Measurements from ENCODE around the gene TIMM10B.
"Not testable (repeated sequence)": the region's sequence is repeated elsewhere in the genome, so short reads cannot be mapped to it uniquely, and the experiment has no call there.

TIMM10B gene

GRCh38 chr11:6497069-6497839 lies 16.0 kb downstream of the TIMM10B start, which contains the start of gene DNHD1:
DNHD1 (plus strand) TSS chr11:6497280; CDS start chr11:6498216, 936 bp downstream.
- intact Hi-C loops (cut with DNase I): no loop called here
- peak in 22 of 42 donors; percentile 18 to 54 (median 36) for DNase-seq

GRCh38 chr11:6498121-6498520 lies 16.8 kb downstream of the TIMM10B start:
- DNase-seq: no peak
- intact Hi-C loops (cut with DNase I): no loop called here

- intact Hi-C loops (cut with DNase I): no loop called here
- no peak for DNase-seq
Measured at GRCh38 chr11:6498544-6498943, 17.2 kb downstream of the TIMM10B start.

DNA sequence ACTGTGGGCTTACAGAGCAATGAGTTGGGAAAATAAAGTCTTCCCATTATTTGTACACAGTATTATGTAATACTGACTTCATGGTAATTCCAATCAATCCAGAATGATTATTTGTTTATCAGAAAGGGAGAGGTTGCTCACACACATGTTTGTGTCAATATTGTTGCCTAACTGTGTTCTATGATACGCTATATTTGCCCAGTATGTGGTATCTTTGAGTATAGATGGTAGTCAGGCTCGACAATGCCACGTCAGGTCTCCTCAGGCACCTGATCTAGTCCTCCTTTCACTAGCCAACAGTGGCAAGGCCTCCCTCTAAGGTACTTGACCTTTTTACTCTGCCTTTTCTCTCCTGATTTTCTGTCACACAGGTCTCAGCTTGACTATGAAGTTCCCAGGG lies 21.1 kb downstream of the TIMM10B start:
- intact Hi-C loops (cut with DNase I): no loop called here
- no peak for DNase-seq

DNA sequence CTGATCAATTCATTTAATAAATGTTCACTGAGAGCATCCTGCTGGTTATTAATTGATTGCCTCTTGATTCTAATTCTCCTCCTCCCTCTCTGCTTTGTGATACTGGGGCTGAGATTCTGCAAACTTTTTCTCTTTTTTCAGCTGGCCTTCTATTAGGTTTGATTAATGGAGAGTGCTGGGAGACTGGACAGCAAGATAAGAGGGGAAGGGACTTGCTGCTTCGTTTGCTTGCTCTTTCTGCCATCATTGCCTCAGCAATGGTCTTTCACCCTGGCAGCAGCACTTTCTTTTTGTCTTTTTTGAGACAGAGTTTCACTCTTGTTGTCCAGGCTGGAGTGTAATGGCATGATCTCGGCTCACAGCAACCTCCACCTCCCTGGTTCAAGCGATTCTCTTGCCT lies 22.9 kb downstream of the TIMM10B start:
- no peak for DNase-seq
- intact Hi-C loops (cut with DNase I): no loop called here

DNA sequence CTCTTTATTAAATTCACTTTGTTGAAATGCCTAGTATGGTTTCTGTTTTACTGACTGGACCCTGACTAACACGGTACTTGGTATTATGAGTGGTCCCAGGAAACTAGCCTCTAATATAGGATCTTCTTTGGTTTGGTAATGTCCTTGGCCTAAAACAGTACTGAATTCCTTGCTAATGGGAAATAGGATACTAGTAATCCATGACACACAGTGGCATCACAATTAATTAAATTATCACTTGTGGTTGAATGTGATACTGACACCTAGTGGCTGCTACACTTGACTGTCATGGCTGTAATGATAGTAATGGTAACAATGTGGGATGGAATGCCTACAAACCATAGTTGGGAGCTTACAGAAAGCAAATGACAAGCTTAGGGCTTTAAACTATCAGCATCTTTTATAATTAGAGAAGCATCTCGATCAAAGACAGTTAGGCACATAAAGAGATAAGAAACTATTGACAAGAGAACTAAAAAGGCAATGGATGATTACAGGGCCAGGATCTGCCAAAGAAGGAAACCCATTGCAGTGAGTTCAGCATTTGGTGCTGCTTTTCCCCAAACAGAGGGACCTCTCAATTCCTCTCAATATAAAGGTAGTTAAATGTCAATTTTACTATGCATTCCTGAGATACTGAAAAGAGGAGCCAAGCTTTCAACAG lies 24.4 kb downstream of the TIMM10B start:
- peak in 14 of 42 donors; percentile 6 to 67 (median 30) for DNase-seq

GRCh38 chr11:6516865-6517264 lies 35.6 kb downstream of the TIMM10B start:
- no peak for DNase-seq
- intact Hi-C loops (cut with DNase I): no loop called here

More for the DNA sequence above, 24.4 kb downstream of the TIMM10B start:
- intact Hi-C loops (cut with DNase I): no loop called here

- DNase-seq: no peak
- intact Hi-C loops (cut with DNase I): no loop called here
Measured at GRCh38 chr11:6520265-6520664, 39.0 kb downstream of the TIMM10B start.

- DNase-seq; intact Hi-C loops (cut with DNase I): not testable (repeated sequence)
Measured at GRCh38 chr11:6521946-6522345, 40.6 kb downstream of the TIMM10B start.

GRCh38 chr11:6523253-6523652 lies 42.0 kb downstream of the TIMM10B start:
- DNase-seq: no peak
- intact Hi-C loops (cut with DNase I): no loop called here

- intact Hi-C loops (cut with DNase I): no loop called here
- no peak for DNase-seq
Measured at GRCh38 chr11:6526411-6527135, 45.3 kb downstream of the TIMM10B start.

DNA sequence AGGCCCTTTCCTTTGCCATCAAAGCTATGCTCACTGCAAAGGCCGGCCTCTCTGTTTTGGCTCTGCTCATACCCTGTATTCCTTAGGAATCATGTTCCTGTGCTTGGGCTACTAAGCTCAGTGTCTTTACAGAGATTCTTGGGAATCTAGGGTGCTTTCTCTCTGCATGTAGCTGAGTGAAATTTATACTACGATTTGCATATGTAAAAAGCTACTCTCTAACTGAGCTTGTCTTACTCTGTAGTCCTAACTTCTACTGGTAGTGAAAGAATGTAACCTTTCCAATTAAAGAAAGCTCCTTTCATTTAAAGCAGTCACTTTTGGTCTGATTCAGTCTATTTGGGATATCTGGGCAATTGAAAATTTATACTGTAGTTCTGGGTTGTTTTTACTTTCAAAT lies 48.0 kb downstream of the TIMM10B start:
- intact Hi-C loops (cut with DNase I): no loop called here
- no peak for DNase-seq

DNA sequence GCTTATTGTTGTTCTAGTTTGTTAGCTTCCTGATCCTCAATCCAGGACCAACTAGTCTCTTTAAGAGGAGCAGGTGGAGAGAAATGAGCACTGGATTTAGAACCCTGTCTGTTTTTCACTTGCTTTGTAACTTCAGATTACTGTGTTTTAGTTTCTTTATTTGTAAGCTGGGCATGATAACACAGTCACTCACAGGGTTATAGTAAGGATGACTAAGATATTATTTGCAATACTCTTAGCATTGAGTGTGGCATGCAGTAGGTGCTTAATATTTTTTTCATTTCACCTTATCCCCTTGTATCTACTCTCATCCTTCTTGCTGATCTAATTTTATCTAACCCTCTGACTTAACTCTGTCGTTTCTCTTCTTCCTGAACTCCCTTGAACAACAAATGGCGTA lies 49.5 kb downstream of the TIMM10B start:
- intact Hi-C loops (cut with DNase I): loop anchor here (2.0 kb wide), 1 partner anchor 152 kb away; the partner anchor contains the start of gene MRPL17
- DNase-seq: no peak

- peak in 18 of 42 donors; percentile 14 to 76 (median 41) for DNase-seq
Measured at GRCh38 chr11:6531267-6531752, 50.0 kb downstream of the TIMM10B start.

More at GRCh38 chr11:6531267-6531752, 50.0 kb downstream of the TIMM10B start:
- intact Hi-C loops (cut with DNase I): loop anchor here (2.0 kb wide), 1 partner anchor 151 kb away; the partner anchor contains the start of gene MRPL17

Data from head of caudate nucleus (tissue), 42 donors.